HepG2 (cell line): ENCODE results near the gene MIOS. TPM values are rescaled to one million over a fixed set of nuclear protein-coding genes. Genes with fewer than 3 reads are reported as not detected.

Experiments used
- AGO2 ChIP-seq: fragments of 200-400 bp; formaldehyde crosslinking; optimal IDR thresholded peaks from 2 replicates; pipeline ENCODE3; 2017; ENCODE audit warnings: mild to moderate bottlenecking, low read depth, low read length, moderate library complexity
- BRF2 ChIP-seq: sonication (generic); formaldehyde crosslinking; IDR thresholded peaks from 2 replicates; pipeline ENCODE4 v1.8.1; 2022; ENCODE audit warnings: mild to moderate bottlenecking, missing genetic modification reagents
- CBX2 ChIP-seq, 2 experiments: fragments of 200-600 bp in 1 of 2; sonication (generic); formaldehyde crosslinking in 1 of 2; IDR thresholded peaks; 2 replicates each; pipeline versions ENCODE4 v1.7.0 to v1.8.1; 2018 to 2022; ENCODE audit warnings: low read depth in 2 of 2, low read length in 1 of 2, mild to moderate bottlenecking in 1 of 2, missing genetic modification reagents in 1 of 2
- CEBPB ChIP-seq: IDR thresholded peaks from 2 replicates; pipeline ENCODE4 v1.6.1; 2011; ENCODE audit warnings: low read depth, low read length, improper control_type of control experiment, borderline replicate concordance
- CENPBD1 ChIP-seq: sonication (generic); formaldehyde crosslinking; IDR thresholded peaks from 2 replicates; pipeline ENCODE4 v1.8.0; 2022; ENCODE audit warnings: missing genetic modification reagents, low read depth, mild to moderate bottlenecking, borderline replicate concordance
- DR1 ChIP-seq: sonication (generic); formaldehyde crosslinking; IDR thresholded peaks from 2 replicates; pipeline ENCODE4 v1.8.0; 2021; ENCODE audit warnings: mild to moderate bottlenecking, missing genetic modification reagents, inconsistent platforms
- MED1 ChIP-seq: sonication (generic); formaldehyde crosslinking; IDR thresholded peaks from 2 replicates; pipeline ENCODE4 v1.4.0; 2020; ENCODE audit warnings: missing genetic modification reagents
- NFE2L1 ChIP-seq: sonication (generic); formaldehyde crosslinking; IDR thresholded peaks from 2 replicates; pipeline ENCODE4 v1.4.0; 2020; ENCODE audit warnings: missing genetic modification reagents, mild to moderate bottlenecking, borderline replicate concordance
- NPAS2 ChIP-seq: sonication (generic); formaldehyde crosslinking; IDR thresholded peaks from 2 replicates; pipeline ENCODE4 v1.8.0; 2022; ENCODE audit warnings: mild to moderate bottlenecking, missing genetic modification reagents, borderline replicate concordance
- PAF1 ChIP-seq: IDR thresholded peaks from 2 replicates; pipeline ENCODE4 v1.6.1; 2016; ENCODE audit warnings: missing genetic modification reagents, missing compliant biosample characterization
- PHF5A ChIP-seq: IDR thresholded peaks from one replicate; pipeline ENCODE4 v1.6.1; 2018; ENCODE audit warnings: low read depth, missing genetic modification reagents; ENCODE audit not compliant: unreplicated experiment
- TFDP2 ChIP-seq: sonication (generic); formaldehyde crosslinking; IDR thresholded peaks from 2 replicates; pipeline ENCODE4 v1.4.0; 2020; ENCODE audit warnings: missing genetic modification reagents
- TOE1 ChIP-seq: sonication (generic); formaldehyde crosslinking; IDR thresholded peaks from 2 replicates; pipeline ENCODE4 v1.4.0; 2020; ENCODE audit warnings: mild to moderate bottlenecking, missing genetic modification reagents
- ZFP62 ChIP-seq: sonication (generic); formaldehyde crosslinking; IDR thresholded peaks from 2 replicates; pipeline ENCODE4 v1.4.0; 2020; ENCODE audit warnings: missing genetic modification reagents
- ZNF18 ChIP-seq: sonication (generic); formaldehyde crosslinking; IDR thresholded peaks from 2 replicates; pipeline ENCODE4 v1.8.0; 2022; ENCODE audit warnings: mild to moderate bottlenecking, missing genetic modification reagents; ENCODE audit not compliant: insufficient replicate concordance
- ZNF230 ChIP-seq: sonication (generic); formaldehyde crosslinking; IDR thresholded peaks from 2 replicates; pipeline ENCODE4 v1.4.0; 2020; ENCODE audit warnings: mild to moderate bottlenecking, missing genetic modification reagents
- ZNF503 ChIP-seq: sonication (generic); formaldehyde crosslinking; IDR thresholded peaks from 2 replicates; pipeline ENCODE4 v1.4.0; 2020; ENCODE audit warnings: missing genetic modification reagents
- ZNF512 ChIP-seq: sonication (generic); formaldehyde crosslinking; IDR thresholded peaks from 2 replicates; pipeline ENCODE4 v1.4.0; 2020; ENCODE audit warnings: mild to moderate bottlenecking, missing genetic modification reagents
- ZNF614 ChIP-seq: IDR thresholded peaks from 2 replicates; pipeline ENCODE4 v1.6.1; 2018; ENCODE audit warnings: missing biosample characterization, missing genetic modification reagents, inconsistent platforms, borderline replicate concordance
- ZSCAN20 ChIP-seq: sonication (generic); formaldehyde crosslinking; IDR thresholded peaks from 2 replicates; pipeline ENCODE4 v1.4.0; 2020; ENCODE audit warnings: missing genetic modification reagents, mild to moderate bottlenecking, borderline replicate concordance
- polyA plus RNA-seq, 8 experiments: library from polyadenylated mRNA; depleted of rRNA in 3 of 8; stranded (reverse) in 7 of 8; unstranded in 1 of 8; fragments of >200 nt; fragmentation: Illumina TruSeq in 4 of 8; extraction: Trizol in 4 of 8; gene quantifications; 2 replicates each; pipeline versions ENCODE4 v1.2.1 to v1.2.3, GENCODE V29; 2011 to 2016; ENCODE audit warnings: low read depth in 4 of 8, missing spikeins in 1 of 8, mixed read lengths in 1 of 8; ENCODE audit not compliant: insufficient read depth in 1 of 8
- total RNA-seq, 5 experiments: library from RNA; depleted of rRNA; stranded (reverse); fragments of >200 nt; fragmentation: Illumina TruSeq; extraction: Trizol; gene quantifications; 2 replicates each; pipeline ENCODE4 v1.2.3, GENCODE V29; 2016; ENCODE audit warnings: low read depth in 1 of 5

Gene MIOS
- total and polyA plus RNA-seq, 2 of the 13 experiments (the other 11 are each of a cell fraction or from before 2014, with no cell fraction given) = 15.2 to 33.5 TPM

- TF ChIP-seq ZNF18 (CRISPR knock-in tag) (peak; percentile 62), NFE2L1 (CRISPR knock-in tag) (no peak), CENPBD1 (CRISPR knock-in tag) (no peak), ZFP62 (CRISPR knock-in tag) (no peak), AGO2 (no peak), TOE1 (CRISPR knock-in tag) (no peak), ZNF230 (CRISPR knock-in tag) (no peak; the same call in 1 of the 2 replicates), CBX2 (IDR thresholded peaks at IDR 0.05; ENCODE audit: low read depth, low read length) (no peak), CBX2 (CRISPR knock-in tag; IDR thresholded peaks at IDR 0.05; ENCODE audit: low read depth) (no peak), TFDP2 (CRISPR knock-in tag) (peak; percentile 98), ZNF503 (CRISPR knock-in tag) (peak; percentile 74), NPAS2 (CRISPR knock-in tag) (no peak), ZNF614 (CRISPR knock-in tag) (no peak), BRF2 (peak; percentile 65; the same call in 1 of the 2 replicates), MED1 (CRISPR knock-in tag) (no peak), PHF5A (CRISPR knock-in tag) (no peak), ZNF512 (CRISPR knock-in tag) (no peak), PAF1 (CRISPR knock-in tag) (no peak), DR1 (CRISPR knock-in tag) (peak; percentile 84), ZSCAN20 (no peak), CEBPB (no peak)
Measured at GRCh38 chr7:7640221-7641128, 73.8 kb downstream of the MIOS start, which contains the start of gene UMAD1 (continued).
